Adrenal gland (tissue), 12 donors: ENCODE measurements around the gene MPL. TPM values are rescaled to one million over a fixed set of nuclear protein-coding genes. Genes with fewer than 3 reads are reported as not detected.

Experiments used
- DNase-seq, 7 donors: peaks; one replicate each; pipeline ENCODE4 v3.0.0-alpha.2; 2019 to 2020
- H3K27ac ChIP-seq, 5 donors: fragments of 200-600 bp; sonication (generic) in 4 of 5; 1 replicate in 3 of 5; 2 replicates in 2 of 5; pipeline versions ENCODE4 v1.5.1 to v1.8.0; 2016 to 2020; ENCODE audit warnings: mild to moderate bottlenecking in 1 of 5
- H3K27me3 ChIP-seq: fragments of 200-600 bp; 2 replicates; pipeline ENCODE4 v1.8.0; 2021
- H3K36me3 ChIP-seq, 2 donors: fragments of 200-600 bp; replicated peaks in 1 of 2; 1 replicate in 1 of 2; 2 replicates in 1 of 2; pipeline versions ENCODE4 v1.5.1 to v1.8.0; 2018 to 2022
- H3K4me1 ChIP-seq, 2 donors: fragments of 200-600 bp; replicated peaks in 1 of 2; 1 replicate in 1 of 2; 2 replicates in 1 of 2; pipeline versions ENCODE4 v1.5.1 to v1.8.0; 2018 to 2021
- H3K4me3 ChIP-seq, 4 donors: fragments of 200-600 bp; sonication (generic) in 3 of 4; one replicate each; pipeline ENCODE4 v1.5.1; 2016 to 2018
- H3K9me3 ChIP-seq, 3 donors: fragments of 200-600 bp; sonication (generic) in 1 of 3; replicated peaks in 1 of 3; 1 replicate in 2 of 3; 2 replicates in 1 of 3; pipeline versions ENCODE4 v1.5.1 to v1.8.0; 2016 to 2021
- POLR2A ChIP-seq, 2 donors: fragments of 450-650 bp; IDR thresholded peaks; one replicate each; pipeline ENCODE4 v1.6.1; 2017; ENCODE audit warnings: antibody characterized with exemption in 2 of 2, mild to moderate bottlenecking in 2 of 2, moderate library complexity in 1 of 2
- WGBS, 4 donors: extraction: QIAGEN DNeasy Blood & Tissue Kit in 2 of 4; methylation state at CpG; one replicate each; pipeline versions ENCODE4 v1.1.5 to v1.1.7; 2013 to 2017; 5-methylcytosine and 5-hydroxymethylcytosine counted together
- intact Hi-C, 2 donors: fragments of 100-400 bp; cut with DNase I; formaldehyde crosslinking; loops; one replicate each; pipeline versions ENCODE4 v1.14.1 to v1.15.0; 2022 to 2023
- polyA plus RNA-seq, 3 donors: library from polyadenylated mRNA; stranded (reverse); fragments of 200-250 nt in 2 of 3; fragments of 350-450 nt in 1 of 3; fragmentation: Illumina TruSeq in 1 of 3; extraction: RNeasy Lipid Tissue Mini Kit (QIAGEN cat#74804) in 1 of 3; gene quantifications; one replicate each; pipeline ENCODE4 v1.2.3, GENCODE V29; 2013 to 2014
- total RNA-seq, 9 donors: library from RNA; depleted of rRNA in 4 of 9; stranded (reverse); fragments of >200 nt in 4 of 9; fragments of 120-200 nt in 1 of 9; fragmentation: NEBNext Ultra II Directional in 1 of 9; extraction: Animal tissue kit (Norgen Biotek cat#: 25700) in 1 of 9; gene quantifications; one replicate each; pipeline versions ENCODE4 v1.1.0 to v1.2.4, GENCODE V29; 2013 to 2023
- TF ChIP-seq, protein P1 (sequence below), 6 experiments: fragments of 450-650 bp in 4 of 6; fragments of 200-600 bp in 2 of 6; sonication (generic) in 1 of 6; IDR thresholded peaks; 1 replicate in 5 of 6; 2 replicates in 1 of 6; pipeline versions ENCODE4 v1.5.1 to v1.8.0; 2016 to 2021; ENCODE audit warnings: antibody characterized with exemption in 6 of 6, mild to moderate bottlenecking in 2 of 6, moderate library complexity in 1 of 6
- donor health status: healthy with polysubstance abuse.
- donor health status: Bipolar disorder and iron deficiency.
- donor health status: DM: yes; HTN: yes; CAD: no.
- donor health status: DM: no; HTN: no; CAD: no.
- donor health status: DM: no; HTN: no; CAD: no.
- donor health status: DM: yes; HTN: yes; CAD: no.

MPL gene
- total and polyA plus RNA-seq, 12 donors = 0.11 to 0.61 (median 0.31) TPM; not detected in 6

- no peaks in the 10 kb centered on the region for H3K36me3 ChIP-seq
- WGBS, 4 donors = 81 to 92% (median 89%) methylated on average over 46 of the region's 46 CpGs
- H3K4me1 ChIP-seq = no peaks in the 10 kb centered on the region
- no peak for TF ChIP-seq POLR2A (IDR thresholded peaks at IDR 0.05)
- TF ChIP-seq, protein P1, sequence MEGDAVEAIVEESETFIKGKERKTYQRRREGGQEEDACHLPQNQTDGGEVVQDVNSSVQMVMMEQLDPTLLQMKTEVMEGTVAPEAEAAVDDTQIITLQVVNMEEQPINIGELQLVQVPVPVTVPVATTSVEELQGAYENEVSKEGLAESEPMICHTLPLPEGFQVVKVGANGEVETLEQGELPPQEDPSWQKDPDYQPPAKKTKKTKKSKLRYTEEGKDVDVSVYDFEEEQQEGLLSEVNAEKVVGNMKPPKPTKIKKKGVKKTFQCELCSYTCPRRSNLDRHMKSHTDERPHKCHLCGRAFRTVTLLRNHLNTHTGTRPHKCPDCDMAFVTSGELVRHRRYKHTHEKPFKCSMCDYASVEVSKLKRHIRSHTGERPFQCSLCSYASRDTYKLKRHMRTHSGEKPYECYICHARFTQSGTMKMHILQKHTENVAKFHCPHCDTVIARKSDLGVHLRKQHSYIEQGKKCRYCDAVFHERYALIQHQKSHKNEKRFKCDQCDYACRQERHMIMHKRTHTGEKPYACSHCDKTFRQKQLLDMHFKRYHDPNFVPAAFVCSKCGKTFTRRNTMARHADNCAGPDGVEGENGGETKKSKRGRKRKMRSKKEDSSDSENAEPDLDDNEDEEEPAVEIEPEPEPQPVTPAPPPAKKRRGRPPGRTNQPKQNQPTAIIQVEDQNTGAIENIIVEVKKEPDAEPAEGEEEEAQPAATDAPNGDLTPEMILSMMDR (IDR thresholded peaks at IDR 0.05) = no peak
- intact Hi-C loops = no loop called here
- H3K9me3 ChIP-seq = no peaks in the 10 kb centered on the region
- no peak overlapping the region for H3K4me3 ChIP-seq
- no peaks in the 10 kb centered on the region for H3K27me3 ChIP-seq
- H3K27ac ChIP-seq = peak overlapping the region in 1 of 5 donors; percentile 29
- DNase-seq = no peak
Observed at GRCh38 chr1:43304771-43305300, 32.8 kb upstream of the MPL start.

- no peak for DNase-seq
- no peaks in the 10 kb centered on the region for H3K36me3 ChIP-seq
- intact Hi-C loops = no loop called here
- H3K4me3 ChIP-seq = no peak overlapping the region
- no peaks in the 10 kb centered on the region for H3K27me3 ChIP-seq
- 80 to 94% (median 86%) methylated on average over 2 to 3 of the region's 3 CpGs for WGBS, 4 donors
- no peaks in the 10 kb centered on the region for H3K4me1 ChIP-seq
- TF ChIP-seq, protein P1 (IDR thresholded peaks at IDR 0.05) = no peak
- TF ChIP-seq POLR2A (IDR thresholded peaks at IDR 0.05) = no peak
- peak overlapping the region in 1 of 5 donors; percentile 29 for H3K27ac ChIP-seq
- no peaks in the 10 kb centered on the region for H3K9me3 ChIP-seq
Observed at GRCh38 chr1:43305461-43305860, 32.2 kb upstream of the MPL start.

DNA sequence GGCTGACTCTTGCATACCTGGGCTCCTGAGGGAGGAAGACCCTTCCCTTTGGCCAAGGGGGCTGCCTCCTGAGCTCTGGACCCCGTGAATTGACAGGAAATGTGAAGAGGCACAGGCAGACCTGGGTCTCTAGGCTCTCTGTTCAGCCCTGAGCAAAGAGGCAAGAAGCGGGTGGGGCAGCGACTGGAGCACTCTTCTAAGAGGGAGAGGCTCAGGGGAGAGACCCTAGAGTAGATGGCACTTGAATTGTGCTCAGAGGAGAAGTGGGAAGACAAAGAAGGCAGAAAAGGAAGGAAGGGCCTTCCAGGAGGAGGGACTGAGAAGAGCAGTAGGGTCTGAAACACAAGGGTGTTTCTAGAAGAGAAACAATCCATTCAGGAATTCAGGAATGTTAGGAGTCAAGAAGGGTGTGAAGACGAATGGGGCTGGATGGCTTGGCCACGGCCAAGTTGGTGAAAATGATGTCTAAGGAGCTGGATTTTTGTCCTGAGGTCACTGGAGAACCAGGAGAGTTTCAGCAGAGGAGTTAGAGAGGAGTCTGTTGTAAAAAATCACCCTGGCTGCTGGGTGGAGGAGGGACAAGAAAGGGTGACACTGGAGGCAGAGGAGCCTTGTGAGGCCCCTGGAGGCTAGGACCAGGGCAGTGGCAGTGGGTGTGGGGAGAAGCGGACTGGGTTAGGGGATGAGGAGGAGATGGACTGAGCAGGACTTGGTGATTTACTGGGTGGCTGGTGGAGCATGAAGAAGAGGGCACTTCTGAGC is 31.5 kb upstream of the MPL start:
- Histone ChIP-seq H3K9me3 (no peaks in the 10 kb centered on the region), H3K4me1 (no peaks in the 10 kb centered on the region), H3K27ac (no peak overlapping the region), H3K36me3 (no peaks in the 10 kb centered on the region), H3K4me3 (no peak overlapping the region), H3K27me3 (no peaks in the 10 kb centered on the region)
- TF ChIP-seq, protein P1 (IDR thresholded peaks at IDR 0.05) = no peak
- TF ChIP-seq POLR2A (IDR thresholded peaks at IDR 0.05) = no peak
- intact Hi-C loops = no loop called here
- no peak for DNase-seq
- WGBS, 4 donors = 83 to 90% (median 86%) methylated on average over 6 of the region's 6 CpGs

GRCh38 chr1:43306688-43307457 is 30.7 kb upstream of the MPL start:
- 78 to 93% (median 86%) methylated on average over 9 to 17 of the region's 17 CpGs for WGBS, 4 donors
- no peak overlapping the region for H3K27ac ChIP-seq
- H3K4me3 ChIP-seq = no peak overlapping the region
- no peaks in the 10 kb centered on the region for H3K9me3 ChIP-seq
- DNase-seq = no peak
- intact Hi-C loops = no loop called here
- no peak for TF ChIP-seq POLR2A (IDR thresholded peaks at IDR 0.05)
- no peaks in the 10 kb centered on the region for H3K27me3 ChIP-seq
- no peaks in the 10 kb centered on the region for H3K36me3 ChIP-seq
- H3K4me1 ChIP-seq = no peaks in the 10 kb centered on the region
